Measurements from ENCODE around the gene HLA-A. TPM values are rescaled to one million over a fixed set of nuclear protein-coding genes. Genes with fewer than 3 reads are reported as not detected.

The HLA-A gene
- total and polyA plus RNA-seq, 2 of the 13 experiments (the other 11 are each of a cell fraction or from before 2014, with no cell fraction given) = 345 to 527 TPM

DNA sequence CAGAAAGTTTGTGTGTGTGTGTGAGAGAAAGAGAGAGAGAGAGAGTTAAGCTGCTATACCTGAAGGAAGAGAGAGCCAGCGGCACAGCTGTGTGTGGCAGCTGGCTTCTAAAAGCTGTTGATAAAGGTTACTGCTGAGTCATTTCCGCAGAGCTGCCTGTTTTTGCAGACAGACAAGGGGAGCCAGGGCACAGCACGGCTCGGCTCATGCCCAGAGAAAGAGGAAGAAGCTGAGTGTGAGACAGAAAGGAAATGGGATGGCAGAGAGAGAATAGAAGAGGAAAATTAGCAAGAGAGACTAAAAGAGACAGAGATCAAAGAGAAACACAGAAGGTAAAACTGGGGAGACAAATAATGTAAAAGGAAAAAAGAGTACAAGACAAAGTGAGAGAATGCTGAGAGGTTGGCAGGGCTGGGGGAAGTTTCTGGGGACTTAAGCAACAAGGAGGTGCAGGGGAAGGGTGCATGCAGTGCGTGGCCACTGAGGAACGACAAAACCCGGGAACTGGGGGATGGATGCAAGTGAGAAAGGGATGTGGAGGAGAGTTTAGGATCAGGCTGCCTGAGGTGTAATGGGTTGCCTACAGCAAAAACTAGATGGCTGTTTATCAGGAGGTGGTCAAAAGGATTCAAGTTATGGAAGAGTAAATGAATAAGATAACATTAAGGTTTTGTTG is 22.7 kb downstream of the HLA-A start (continued):
- TF ChIP-seq MED13 (CRISPR knock-in tag; IDR thresholded peaks at IDR 0.05) (no peak), MEF2D (CRISPR knock-in tag; IDR thresholded peaks at IDR 0.05) (0 out of 2 replicates have a peak, but pooled peaks have one; percentile 35), SMAD9 (CRISPR knock-in tag; IDR thresholded peaks at IDR 0.05) (no peak), GMEB2 (CRISPR knock-in tag; IDR thresholded peaks at IDR 0.05; ENCODE audit: low read depth) (no peak), NFE2 (CRISPR knock-in tag; IDR thresholded peaks at IDR 0.05) (peak; percentile 100), ZNF609 (CRISPR knock-in tag; IDR thresholded peaks at IDR 0.05; ENCODE audit: borderline replicate concordance) (peak; percentile 70; the same call in 1 of the 2 replicates), SMAD1 (CRISPR knock-in tag; IDR thresholded peaks at IDR 0.05; ENCODE audit: borderline replicate concordance, low read depth) (no peak), CCAR2 (optimal IDR thresholded peaks at IDR 0.05; ENCODE audit: low read depth, low read length) (no peak), SATB2 (CRISPR knock-in tag; IDR thresholded peaks at IDR 0.05) (no peak), AHDC1 (CRISPR knock-in tag; IDR thresholded peaks at IDR 0.05; ENCODE audit: borderline replicate concordance) (peak; percentile 77; the same call in 1 of the 2 replicates)
- TF ChIP-seq, protein P1, sequence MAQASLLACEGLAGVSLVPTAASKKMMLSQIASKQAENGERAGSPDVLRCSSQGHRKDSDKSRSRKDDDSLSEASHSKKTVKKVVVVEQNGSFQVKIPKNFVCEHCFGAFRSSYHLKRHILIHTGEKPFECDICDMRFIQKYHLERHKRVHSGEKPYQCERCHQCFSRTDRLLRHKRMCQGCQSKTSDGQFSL (CRISPR knock-in tag; IDR thresholded peaks at IDR 0.05) = no peak

All from HepG2 (cell line).